Mucosa of descending colon (tissue), 3 donors: ENCODE measurements around the gene INPP5A. TPM values are rescaled to one million over a fixed set of nuclear protein-coding genes. Genes with fewer than 3 reads are reported as not detected.

ENCODE experiments used
- ATAC-seq: fragments of 200-7000 bp; cut with Tn5 transposase; one replicate; pipeline ENCODE4 v1.9.1; 2020; ENCODE audit warnings: mild to moderate bottlenecking, moderate library complexity
- DNase-seq, 3 donors: peaks; one replicate each; pipeline ENCODE4 v3.0.0-alpha.2; 2020
- H3K36me3 ChIP-seq: fragments of 200-600 bp; one replicate; pipeline ENCODE4 v1.8.0; 2021; ENCODE audit warnings: low read depth, mild to moderate bottlenecking
- H3K4me1 ChIP-seq: fragments of 200-600 bp; one replicate; pipeline ENCODE4 v1.8.0; 2021; ENCODE audit warnings: low read depth, mild to moderate bottlenecking
- H3K4me3 ChIP-seq: fragments of 200-600 bp; one replicate; pipeline ENCODE4 v1.8.0; 2021; ENCODE audit warnings: mild to moderate bottlenecking
- H3K9me3 ChIP-seq: fragments of 200-600 bp; one replicate; pipeline ENCODE4 v1.8.0; 2021; ENCODE audit warnings: mild to moderate bottlenecking
- CTCF ChIP-seq: fragments of 200-600 bp; IDR thresholded peaks from one replicate; pipeline ENCODE4 v1.8.0; 2022; ENCODE audit warnings: antibody characterized with exemption, mild to moderate bottlenecking
- intact Hi-C, 2 donors: fragments of 100-400 bp; cut with DNase I in 1 of 2; cut with micrococcal nuclease in 1 of 2; formaldehyde crosslinking; loops; one replicate each; pipeline versions ENCODE4 v1.11.0 to v1.11.1; 2022; cut with DNase I, micrococcal nuclease
- total RNA-seq, 3 donors: library from RNA; stranded (reverse); fragmentation: NEBNext Ultra II Directional in 2 of 3; extraction: Animal tissue kit (Norgen Biotek cat#: 25700) in 2 of 3; gene quantifications; one replicate each; pipeline versions ENCODE4 v1.2.1 to v1.2.4, GENCODE V29; 2021 to 2023
- donor health status: DM: no; HTN: no; CAD: no; lungs with moderate emphysema.
- donor health status: DM: no; HTN: no; CAD: no.
- donor health status: DM: no; HTN: yes; CAD: no.

INPP5A gene
- total RNA-seq, 3 donors from 2014 or later = 31.7 to 92.8 (median 32.0) TPM

GRCh38 chr10:132606031-132606491, 68.5 kb downstream of the INPP5A start:
- Histone ChIP-seq H3K4me1 (peaks cover 5% of the 10 kb centered on the region), H3K4me3 (no peak overlapping the region), H3K36me3 (no peaks in the 10 kb centered on the region), H3K9me3 (no peaks in the 10 kb centered on the region)
- DNase-seq (no peak), ATAC-seq (no peak)
- TF ChIP-seq CTCF = no peak
- intact Hi-C loops = no loop called here

GRCh38 chr10:132606536-132607316, 69.1 kb downstream of the INPP5A start:
- intact Hi-C loops = no loop called here
- Histone ChIP-seq H3K4me1 (peaks cover 5% of the 10 kb centered on the region), H3K36me3 (no peaks in the 10 kb centered on the region), H3K9me3 (no peaks in the 10 kb centered on the region), H3K4me3 (no peak overlapping the region)
- TF ChIP-seq CTCF = no peak
- DNase-seq (peak in 1 of 3 donors; percentile 52), ATAC-seq (peak; percentile 27)

GRCh38 chr10:132607491-132607890, 69.9 kb downstream of the INPP5A start:
- peak in 1 of 3 donors; percentile 34 for DNase-seq
- H3K9me3 ChIP-seq = no peaks in the 10 kb centered on the region
- no peak for TF ChIP-seq CTCF
- H3K4me1 ChIP-seq = peaks cover 5% of the 10 kb centered on the region
- intact Hi-C loops = no loop called here
- no peak for ATAC-seq
- H3K36me3 ChIP-seq = no peaks in the 10 kb centered on the region
- H3K4me3 ChIP-seq = no peak overlapping the region

GRCh38 chr10:132607961-132608495, 70.4 kb downstream of the INPP5A start:
- no peaks in the 10 kb centered on the region for H3K9me3 ChIP-seq
- H3K36me3 ChIP-seq = no peaks in the 10 kb centered on the region
- H3K4me3 ChIP-seq = no peak overlapping the region
- intact Hi-C loops = no loop called here
- TF ChIP-seq CTCF = no peak
- peaks cover 5% of the 10 kb centered on the region for H3K4me1 ChIP-seq
- DNase-seq (peak in 1 of 3 donors; percentile 43), ATAC-seq (no peak)

- ATAC-seq (no peak), DNase-seq (peak in 1 of 3 donors; percentile 43)
- intact Hi-C loops = no loop called here
- Histone ChIP-seq H3K9me3 (no peaks in the 10 kb centered on the region), H3K4me1 (peaks cover 5% of the 10 kb centered on the region), H3K4me3 (no peak overlapping the region), H3K36me3 (no peaks in the 10 kb centered on the region)
- no peak for TF ChIP-seq CTCF
Measured at GRCh38 chr10:132608511-132609195, 71.1 kb downstream of the INPP5A start.
